HG03064 (cell line): ENCODE measurements around the gene ADD3.

ENCODE experiments used
- ATAC-seq: cut with Tn5 transposase; IDR thresholded peaks from one replicate; pipeline ENCODE4 v1.9.1; 2021; ENCODE audit warnings: low read depth; ENCODE audit not compliant: unreplicated experiment

Gene ADD3

DNA sequence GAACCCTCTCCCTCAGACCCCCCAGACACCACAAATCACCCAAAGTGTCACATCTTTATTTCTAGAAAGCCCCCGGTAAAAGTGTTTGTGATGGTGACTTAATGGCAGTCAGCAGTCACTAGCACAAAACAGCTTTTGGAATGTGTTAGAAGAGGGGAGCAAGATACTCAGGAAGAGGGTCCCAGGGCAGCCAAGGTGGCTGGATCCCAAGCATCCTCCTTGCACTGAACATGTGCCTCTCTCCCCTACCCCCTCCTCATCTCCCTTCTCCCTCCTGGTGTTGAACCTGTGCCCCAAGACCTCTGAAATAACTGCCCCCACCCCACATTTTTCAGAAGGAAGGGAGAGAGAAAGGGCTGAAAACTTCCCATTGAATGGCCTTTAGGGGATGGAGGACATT lies 161.8 kb downstream of the ADD3 start:
- no peak for ATAC-seq

GRCh38 chr10:110170142-110170971 lies 162.6 kb downstream of the ADD3 start:
- ATAC-seq = no peak

- no peak for ATAC-seq
Observed at GRCh38 chr10:110171032-110171431, 163.2 kb downstream of the ADD3 start.

- ATAC-seq = no peak
Observed at GRCh38 chr10:110172155-110172554, 164.4 kb downstream of the ADD3 start.

DNA sequence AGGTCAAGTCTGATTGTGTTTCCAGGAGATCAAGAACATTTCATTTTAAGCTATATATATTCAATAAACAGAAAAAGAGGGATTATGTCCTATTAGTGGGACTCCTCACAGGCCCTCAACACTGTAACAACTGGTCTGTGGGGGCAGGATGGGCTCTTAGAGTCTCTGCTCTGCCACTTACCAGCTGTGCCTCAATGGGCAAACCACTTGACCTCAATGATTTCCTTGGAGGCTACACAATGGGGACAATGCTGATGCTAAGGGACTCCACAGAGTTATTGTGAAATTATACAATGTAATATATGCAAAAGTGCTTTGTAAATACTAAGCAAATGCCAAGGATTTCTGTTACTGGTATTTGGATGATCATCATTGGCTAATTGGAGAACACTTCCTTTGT lies 166.4 kb downstream of the ADD3 start:
- no peak for ATAC-seq

DNA sequence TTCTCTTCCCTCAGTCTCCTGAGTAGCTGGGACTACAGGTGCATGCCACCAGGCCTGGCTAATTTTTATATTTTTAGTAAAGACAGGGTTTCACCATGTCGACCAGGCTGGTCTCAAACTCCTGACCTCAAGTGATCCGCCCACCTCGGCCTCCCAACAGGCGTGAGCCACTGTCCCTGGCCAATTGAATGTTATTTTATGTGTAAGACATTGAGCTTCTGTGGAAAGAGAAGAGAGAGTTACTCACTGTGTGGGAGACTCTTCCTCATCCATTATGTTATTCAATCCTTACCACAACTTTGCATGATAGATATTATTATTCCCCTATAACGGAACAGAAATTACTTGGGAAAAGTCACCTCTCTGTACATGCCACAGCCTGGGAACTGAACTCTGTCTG lies 167.0 kb downstream of the ADD3 start:
- ATAC-seq = no peak

GRCh38 chr10:110175406-110175805 lies 167.6 kb downstream of the ADD3 start:
- ATAC-seq = no peak

DNA sequence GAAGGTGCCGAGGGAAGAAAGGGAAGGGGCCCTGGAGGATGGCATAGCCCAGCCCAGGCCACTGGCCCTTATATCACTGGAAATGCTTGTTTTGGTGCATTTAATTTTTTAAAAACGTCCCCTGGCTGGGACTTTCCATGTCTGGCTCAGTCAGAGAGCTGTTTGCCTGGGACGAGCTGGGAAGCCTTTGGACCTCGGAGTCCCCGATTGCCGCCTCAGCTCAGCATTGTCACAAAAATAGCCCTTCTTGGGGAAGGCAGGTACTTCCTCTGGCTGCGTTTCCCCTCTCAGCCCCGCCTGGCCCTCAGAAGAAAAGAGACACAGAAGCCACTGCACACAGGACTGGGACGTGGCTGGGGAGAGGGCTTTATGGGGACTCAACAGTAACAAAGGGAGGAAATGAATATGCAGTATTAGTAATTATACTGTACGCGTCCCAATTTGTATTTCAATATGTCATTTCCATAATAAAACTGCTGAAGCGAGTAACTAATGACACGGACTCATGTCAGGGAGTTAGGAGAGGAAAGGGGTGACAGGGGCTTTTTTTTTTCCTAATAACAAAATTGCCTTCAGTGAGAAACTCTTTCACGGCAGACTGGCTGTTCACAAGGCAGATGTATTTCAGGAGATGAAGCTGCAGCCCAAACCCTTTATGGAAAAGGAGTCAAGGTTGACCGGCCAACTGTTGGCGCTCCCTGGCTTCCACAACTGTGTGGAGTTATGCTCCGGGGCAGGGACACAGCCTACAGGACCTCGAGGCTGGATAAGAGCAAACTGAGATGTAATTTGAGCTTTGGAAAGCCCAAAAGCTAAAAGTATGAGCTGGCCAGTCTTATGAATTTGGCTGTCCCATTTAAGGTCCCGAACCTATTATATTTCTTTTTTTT lies 168.6 kb downstream of the ADD3 start:
- ATAC-seq = no peak

- no peak for ATAC-seq
Observed at GRCh38 chr10:110179220-110179619, 171.4 kb downstream of the ADD3 start.

GRCh38 chr10:110181451-110181850 lies 173.7 kb downstream of the ADD3 start:
- no peak for ATAC-seq

DNA sequence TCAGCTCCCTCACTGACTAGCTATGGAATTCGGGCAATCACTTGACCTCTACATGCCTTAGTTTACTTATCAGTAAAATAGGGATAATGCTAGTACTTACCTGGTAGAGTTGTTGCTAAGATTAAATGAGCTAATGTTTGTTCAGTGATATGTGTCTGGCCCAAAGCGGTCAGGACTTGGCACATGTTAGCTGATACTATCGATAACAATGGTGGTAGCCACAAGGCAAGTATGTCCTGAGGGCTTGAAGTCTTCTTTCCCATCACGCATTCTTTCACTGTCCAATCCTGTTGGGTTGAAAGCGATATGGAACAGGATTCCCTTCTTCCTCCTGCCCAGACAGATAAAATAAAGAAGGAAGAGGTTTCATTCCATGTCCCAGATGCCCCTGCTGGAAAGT lies 174.1 kb downstream of the ADD3 start:
- no peak for ATAC-seq

DNA sequence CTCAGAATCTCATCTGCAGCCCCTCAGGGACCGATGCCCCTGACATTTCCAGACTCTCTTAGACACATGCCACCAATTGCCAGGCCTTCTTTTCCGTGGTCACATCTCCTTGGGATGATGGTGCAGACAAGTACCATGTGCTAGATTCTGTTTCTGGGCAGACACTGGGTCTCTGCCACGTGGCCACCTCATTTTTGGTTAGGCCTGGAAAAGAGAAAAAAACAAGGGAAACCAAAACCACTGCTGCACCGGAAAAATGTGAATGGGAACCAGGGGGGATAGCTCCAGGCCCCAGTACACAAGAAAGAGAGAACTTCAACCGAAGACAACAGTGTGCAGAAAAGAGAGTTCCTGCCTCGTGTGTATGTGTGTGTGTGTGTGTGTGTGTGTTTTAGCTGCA lies 176.6 kb downstream of the ADD3 start:
- ATAC-seq = no peak
